K562 (cell line): ENCODE data around the gene PTOV1. TPM values are rescaled to one million over a fixed set of nuclear protein-coding genes. Genes with fewer than 3 reads are reported as not detected.

Source experiments
- BCOR ChIP-seq: fragments of 450-650 bp; IDR thresholded peaks from 2 replicates; pipeline ENCODE4 v1.6.1; 2016
- FIP1L1 ChIP-seq: fragments of 200-400 bp; formaldehyde crosslinking; IDR thresholded peaks from 2 replicates; pipeline ENCODE4 v1.6.1; 2018; ENCODE audit warnings: mild to moderate bottlenecking, low read depth, low read length; ENCODE audit not compliant: poor library complexity, severe bottlenecking
- FOXP1 ChIP-seq: sonication (generic); formaldehyde crosslinking; IDR thresholded peaks from 2 replicates; pipeline ENCODE4 v1.8.0; 2022; ENCODE audit warnings: mild to moderate bottlenecking, missing genetic modification reagents
- HNRNPH1 ChIP-seq: fragments of 200-400 bp; formaldehyde crosslinking; optimal IDR thresholded peaks from 2 replicates; pipeline ENCODE3; 2017; ENCODE audit warnings: low read depth, mild to moderate bottlenecking, low read length, moderate library complexity
- KDM5B ChIP-seq: fragments of 200-600 bp; sonication (generic); IDR thresholded peaks from 2 replicates; pipeline ENCODE4 v1.6.1; 2012; ENCODE audit warnings: low read depth, mild to moderate bottlenecking, moderate library complexity, low read length, control low read depth, inconsistent platforms; ENCODE audit not compliant: insufficient replicate concordance
- MTA3 ChIP-seq: fragments of 450-650 bp; formaldehyde crosslinking; IDR thresholded peaks from 2 replicates; pipeline ENCODE4 v1.6.1; 2017; ENCODE audit warnings: mild to moderate bottlenecking, borderline replicate concordance
- PTBP1 ChIP-seq: fragments of 200-400 bp; formaldehyde crosslinking; IDR thresholded peaks from 2 replicates; pipeline ENCODE4 v1.6.1; 2017; ENCODE audit warnings: low read depth, low read length
- RBM25 ChIP-seq: fragments of 200-400 bp; formaldehyde crosslinking; IDR thresholded peaks from 2 replicates; pipeline ENCODE4 v1.6.1; 2018; ENCODE audit warnings: low read length, low read depth, moderate library complexity; ENCODE audit not compliant: severe bottlenecking
- TEAD4 ChIP-seq, 2 experiments: sonication (generic) in 1 of 2; formaldehyde crosslinking in 1 of 2; IDR thresholded peaks; 2 replicates each; pipeline versions ENCODE4 v1.6.1 to v1.8.0; 2012 to 2022; ENCODE audit warnings: borderline replicate concordance in 1 of 2, inconsistent platforms in 1 of 2, low read length in 1 of 2, mild to moderate bottlenecking in 1 of 2, missing genetic modification reagents in 1 of 2
- ZKSCAN3 ChIP-seq: fragments of 250-450 bp; sonication (Bioruptor Pico); IDR thresholded peaks from 2 replicates; pipeline ENCODE4 v1.4.0; 2020
- ZNF23 ChIP-seq: fragments of 250-450 bp; sonication (Bioruptor Pico); IDR thresholded peaks from 2 replicates; pipeline ENCODE4 v1.4.0; 2020; ENCODE audit warnings: mild to moderate bottlenecking
- polyA plus RNA-seq, 8 experiments: library from polyadenylated mRNA; depleted of rRNA in 4 of 8; stranded (reverse) in 5 of 8; unstranded in 3 of 8; fragments of >200 nt; fragmentation: Nextera tagmentation in 2 of 8; fragmentation: Illumina TruSeq in 1 of 8; extraction: Ambion mirVana in 2 of 8; extraction: Trizol in 1 of 8; gene quantifications; 2 replicates each; pipeline versions ENCODE4 v1.2.1 to v1.2.3, GENCODE V29; 2011 to 2014; ENCODE audit warnings: inconsistent platforms in 1 of 8, missing spikeins in 1 of 8
- total RNA-seq, 7 experiments: library from RNA; depleted of rRNA in 6 of 7; stranded (reverse); fragments of >200 nt in 6 of 7; fragmentation: Illumina TruSeq in 2 of 7; extraction: Trizol in 2 of 7; gene quantifications; 2 replicates each; pipeline versions ENCODE4 v1.2.1 to v1.2.3, GENCODE V29; 2011 to 2021; ENCODE audit warnings: low replicate concordance in 1 of 7
- TF ChIP-seq, protein P1 (sequence below): conservative IDR thresholded peaks from 2 replicates; pipeline ENCODE4 v1.6.1; 2011; ENCODE audit warnings: low read depth, mild to moderate bottlenecking, low read length; ENCODE audit not compliant: control insufficient read depth
- TF ChIP-seq, protein P2 (sequence below): fragments of 450-650 bp; IDR thresholded peaks from 2 replicates; pipeline ENCODE4 v1.6.1; 2016; ENCODE audit warnings: missing biosample characterization, missing genetic modification characterization
- TF ChIP-seq, protein P3 (sequence below): IDR thresholded peaks from 2 replicates; pipeline ENCODE4 v1.6.1; 2011; ENCODE audit not compliant: insufficient read length; ENCODE audit errors: extremely low read depth
- TF ChIP-seq, protein P4 (sequence below): fragments of 450-650 bp; IDR thresholded peaks from 2 replicates; pipeline ENCODE4 v1.6.1; 2017; ENCODE audit warnings: antibody characterized with exemption, mild to moderate bottlenecking
- TF ChIP-seq, protein P5 (sequence below): fragments of 450-650 bp; formaldehyde crosslinking; IDR thresholded peaks from 2 replicates; pipeline ENCODE4 v1.4.0; 2020; ENCODE audit warnings: mild to moderate bottlenecking, moderate library complexity
- TF ChIP-seq, protein P6 (sequence below): fragments of 250-450 bp; sonication (Bioruptor Pico); IDR thresholded peaks from 2 replicates; pipeline ENCODE4 v1.9.0; 2021; ENCODE audit warnings: mild to moderate bottlenecking

PTOV1 gene
- total and polyA plus RNA-seq, 9 of the 15 experiments (the other 6 are each of a cell fraction or from before 2014, with no cell fraction given), result 4.9 to 169 (median 43.5) TPM

DNA sequence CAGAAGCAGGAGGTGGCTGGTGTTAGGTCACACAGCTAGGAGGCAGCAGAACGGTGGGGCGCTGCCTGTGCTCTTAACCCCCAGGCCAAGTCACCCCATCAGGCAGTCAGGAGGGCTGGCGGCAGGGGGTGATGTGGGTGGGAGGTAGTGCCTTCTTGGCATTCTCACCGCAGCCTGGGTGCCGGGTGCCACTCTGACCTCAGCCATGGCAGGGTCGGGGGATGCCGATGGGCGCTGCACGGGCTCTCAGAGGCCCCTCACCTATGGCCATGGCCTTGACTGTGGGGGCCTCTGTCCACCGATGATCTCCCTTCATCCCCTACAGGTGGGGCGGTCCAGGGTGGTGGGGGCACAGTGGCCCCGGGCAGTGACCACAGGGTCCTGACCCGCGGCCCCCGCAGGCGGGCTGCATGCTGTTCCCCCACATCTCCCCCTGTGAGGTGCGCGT is 5.6 kb downstream of the PTOV1 start (continued):
- TF ChIP-seq MTA3 (no peak), RBM25 (no peak), BCOR (no peak), TEAD4 (IDR thresholded peaks at IDR 0.05; ENCODE audit: low read length) (0 out of 2 replicates have a peak, but pooled peaks have one; percentile 1), TEAD4 (CRISPR knock-in tag; IDR thresholded peaks at IDR 0.05; ENCODE audit: borderline replicate concordance) (no peak), PTBP1 (no peak), HNRNPH1 (no peak), ZNF23 (no peak), ZKSCAN3 (CRISPR knock-in tag) (no peak), FOXP1 (CRISPR knock-in tag) (no peak), KDM5B (peak; percentile 5), FIP1L1 (peak; percentile 46)
- TF ChIP-seq, protein P1, sequence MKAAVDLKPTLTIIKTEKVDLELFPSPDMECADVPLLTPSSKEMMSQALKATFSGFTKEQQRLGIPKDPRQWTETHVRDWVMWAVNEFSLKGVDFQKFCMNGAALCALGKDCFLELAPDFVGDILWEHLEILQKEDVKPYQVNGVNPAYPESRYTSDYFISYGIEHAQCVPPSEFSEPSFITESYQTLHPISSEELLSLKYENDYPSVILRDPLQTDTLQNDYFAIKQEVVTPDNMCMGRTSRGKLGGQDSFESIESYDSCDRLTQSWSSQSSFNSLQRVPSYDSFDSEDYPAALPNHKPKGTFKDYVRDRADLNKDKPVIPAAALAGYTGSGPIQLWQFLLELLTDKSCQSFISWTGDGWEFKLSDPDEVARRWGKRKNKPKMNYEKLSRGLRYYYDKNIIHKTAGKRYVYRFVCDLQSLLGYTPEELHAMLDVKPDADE, result no peak
- TF ChIP-seq, protein P2, sequence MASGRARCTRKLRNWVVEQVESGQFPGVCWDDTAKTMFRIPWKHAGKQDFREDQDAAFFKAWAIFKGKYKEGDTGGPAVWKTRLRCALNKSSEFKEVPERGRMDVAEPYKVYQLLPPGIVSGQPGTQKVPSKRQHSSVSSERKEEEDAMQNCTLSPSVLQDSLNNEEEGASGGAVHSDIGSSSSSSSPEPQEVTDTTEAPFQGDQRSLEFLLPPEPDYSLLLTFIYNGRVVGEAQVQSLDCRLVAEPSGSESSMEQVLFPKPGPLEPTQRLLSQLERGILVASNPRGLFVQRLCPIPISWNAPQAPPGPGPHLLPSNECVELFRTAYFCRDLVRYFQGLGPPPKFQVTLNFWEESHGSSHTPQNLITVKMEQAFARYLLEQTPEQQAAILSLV (tag), result no peak
- TF ChIP-seq, protein P3, sequence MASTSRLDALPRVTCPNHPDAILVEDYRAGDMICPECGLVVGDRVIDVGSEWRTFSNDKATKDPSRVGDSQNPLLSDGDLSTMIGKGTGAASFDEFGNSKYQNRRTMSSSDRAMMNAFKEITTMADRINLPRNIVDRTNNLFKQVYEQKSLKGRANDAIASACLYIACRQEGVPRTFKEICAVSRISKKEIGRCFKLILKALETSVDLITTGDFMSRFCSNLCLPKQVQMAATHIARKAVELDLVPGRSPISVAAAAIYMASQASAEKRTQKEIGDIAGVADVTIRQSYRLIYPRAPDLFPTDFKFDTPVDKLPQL, result no peak
- TF ChIP-seq, protein P4, sequence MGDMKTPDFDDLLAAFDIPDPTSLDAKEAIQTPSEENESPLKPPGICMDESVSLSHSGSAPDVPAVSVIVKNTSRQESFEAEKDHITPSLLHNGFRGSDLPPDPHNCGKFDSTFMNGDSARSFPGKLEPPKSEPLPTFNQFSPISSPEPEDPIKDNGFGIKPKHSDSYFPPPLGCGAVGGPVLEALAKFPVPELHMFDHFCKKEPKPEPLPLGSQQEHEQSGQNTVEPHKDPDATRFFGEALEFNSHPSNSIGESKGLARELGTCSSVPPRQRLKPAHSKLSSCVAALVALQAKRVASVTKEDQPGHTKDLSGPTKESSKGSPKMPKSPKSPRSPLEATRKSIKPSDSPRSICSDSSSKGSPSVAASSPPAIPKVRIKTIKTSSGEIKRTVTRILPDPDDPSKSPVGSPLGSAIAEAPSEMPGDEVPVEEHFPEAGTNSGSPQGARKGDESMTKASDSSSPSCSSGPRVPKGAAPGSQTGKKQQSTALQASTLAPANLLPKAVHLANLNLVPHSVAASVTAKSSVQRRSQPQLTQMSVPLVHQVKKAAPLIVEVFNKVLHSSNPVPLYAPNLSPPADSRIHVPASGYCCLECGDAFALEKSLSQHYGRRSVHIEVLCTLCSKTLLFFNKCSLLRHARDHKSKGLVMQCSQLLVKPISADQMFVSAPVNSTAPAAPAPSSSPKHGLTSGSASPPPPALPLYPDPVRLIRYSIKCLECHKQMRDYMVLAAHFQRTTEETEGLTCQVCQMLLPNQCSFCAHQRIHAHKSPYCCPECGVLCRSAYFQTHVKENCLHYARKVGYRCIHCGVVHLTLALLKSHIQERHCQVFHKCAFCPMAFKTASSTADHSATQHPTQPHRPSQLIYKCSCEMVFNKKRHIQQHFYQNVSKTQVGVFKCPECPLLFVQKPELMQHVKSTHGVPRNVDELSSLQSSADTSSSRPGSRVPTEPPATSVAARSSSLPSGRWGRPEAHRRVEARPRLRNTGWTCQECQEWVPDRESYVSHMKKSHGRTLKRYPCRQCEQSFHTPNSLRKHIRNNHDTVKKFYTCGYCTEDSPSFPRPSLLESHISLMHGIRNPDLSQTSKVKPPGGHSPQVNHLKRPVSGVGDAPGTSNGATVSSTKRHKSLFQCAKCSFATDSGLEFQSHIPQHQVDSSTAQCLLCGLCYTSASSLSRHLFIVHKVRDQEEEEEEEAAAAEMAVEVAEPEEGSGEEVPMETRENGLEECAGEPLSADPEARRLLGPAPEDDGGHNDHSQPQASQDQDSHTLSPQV, result no peak
- TF ChIP-seq, protein P5, sequence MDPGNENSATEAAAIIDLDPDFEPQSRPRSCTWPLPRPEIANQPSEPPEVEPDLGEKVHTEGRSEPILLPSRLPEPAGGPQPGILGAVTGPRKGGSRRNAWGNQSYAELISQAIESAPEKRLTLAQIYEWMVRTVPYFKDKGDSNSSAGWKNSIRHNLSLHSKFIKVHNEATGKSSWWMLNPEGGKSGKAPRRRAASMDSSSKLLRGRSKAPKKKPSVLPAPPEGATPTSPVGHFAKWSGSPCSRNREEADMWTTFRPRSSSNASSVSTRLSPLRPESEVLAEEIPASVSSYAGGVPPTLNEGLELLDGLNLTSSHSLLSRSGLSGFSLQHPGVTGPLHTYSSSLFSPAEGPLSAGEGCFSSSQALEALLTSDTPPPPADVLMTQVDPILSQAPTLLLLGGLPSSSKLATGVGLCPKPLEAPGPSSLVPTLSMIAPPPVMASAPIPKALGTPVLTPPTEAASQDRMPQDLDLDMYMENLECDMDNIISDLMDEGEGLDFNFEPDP (CRISPR knock-in tag), result no peak
- TF ChIP-seq, protein P6, sequence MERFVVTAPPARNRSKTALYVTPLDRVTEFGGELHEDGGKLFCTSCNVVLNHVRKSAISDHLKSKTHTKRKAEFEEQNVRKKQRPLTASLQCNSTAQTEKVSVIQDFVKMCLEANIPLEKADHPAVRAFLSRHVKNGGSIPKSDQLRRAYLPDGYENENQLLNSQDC, result no peak
